ENCODE data around the gene PTPRN2.

Gene PTPRN2

DNA sequence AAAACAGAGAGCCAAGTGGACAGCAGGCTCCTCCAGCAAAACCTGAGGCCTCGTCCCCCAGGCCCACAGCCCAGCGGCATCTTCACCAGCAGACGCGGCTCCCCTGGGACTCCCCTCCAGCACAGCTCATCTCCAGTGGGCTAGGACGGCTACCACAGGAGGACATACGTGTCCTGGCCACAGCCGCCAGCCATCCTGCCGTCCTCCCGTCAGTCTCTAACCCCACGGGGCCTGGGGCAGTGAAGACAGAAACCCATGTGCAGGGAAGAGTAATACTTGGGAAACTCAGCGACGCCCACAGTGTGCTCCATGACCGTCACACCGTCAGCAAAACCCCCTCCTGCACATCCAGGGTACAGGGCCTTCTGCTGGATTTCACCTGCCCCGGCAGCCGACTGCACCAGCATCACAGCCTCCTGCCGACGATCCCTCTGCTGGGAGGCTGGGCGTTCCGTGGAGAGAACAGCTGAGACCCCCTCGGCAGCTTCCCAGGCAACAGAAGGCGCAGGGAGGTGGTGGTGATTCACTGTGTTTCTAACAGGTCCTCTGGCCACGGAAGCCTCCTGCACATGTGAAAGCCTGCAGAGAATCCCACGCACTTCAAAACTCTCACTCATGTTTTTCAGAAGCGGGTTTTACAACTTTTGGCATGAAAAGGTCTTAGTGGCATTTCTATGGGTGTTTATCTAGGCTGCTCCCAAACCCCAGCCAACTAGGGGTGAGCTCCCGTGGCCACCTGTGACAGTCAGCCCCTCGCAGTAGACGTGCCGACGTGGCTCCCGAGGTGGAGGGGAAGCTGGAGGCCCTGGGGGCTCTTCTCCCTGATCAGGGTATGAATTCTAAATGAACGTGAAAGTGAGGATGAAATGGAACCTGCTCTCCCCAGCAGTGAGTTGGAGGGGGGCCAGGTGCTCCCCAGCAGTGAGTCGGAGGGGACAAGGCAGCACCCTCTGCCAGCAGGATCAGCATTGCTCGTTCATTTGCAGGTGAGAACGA is 513.5 kb downstream of the PTPRN2 start:
- DNase-seq = no peak

DNA sequence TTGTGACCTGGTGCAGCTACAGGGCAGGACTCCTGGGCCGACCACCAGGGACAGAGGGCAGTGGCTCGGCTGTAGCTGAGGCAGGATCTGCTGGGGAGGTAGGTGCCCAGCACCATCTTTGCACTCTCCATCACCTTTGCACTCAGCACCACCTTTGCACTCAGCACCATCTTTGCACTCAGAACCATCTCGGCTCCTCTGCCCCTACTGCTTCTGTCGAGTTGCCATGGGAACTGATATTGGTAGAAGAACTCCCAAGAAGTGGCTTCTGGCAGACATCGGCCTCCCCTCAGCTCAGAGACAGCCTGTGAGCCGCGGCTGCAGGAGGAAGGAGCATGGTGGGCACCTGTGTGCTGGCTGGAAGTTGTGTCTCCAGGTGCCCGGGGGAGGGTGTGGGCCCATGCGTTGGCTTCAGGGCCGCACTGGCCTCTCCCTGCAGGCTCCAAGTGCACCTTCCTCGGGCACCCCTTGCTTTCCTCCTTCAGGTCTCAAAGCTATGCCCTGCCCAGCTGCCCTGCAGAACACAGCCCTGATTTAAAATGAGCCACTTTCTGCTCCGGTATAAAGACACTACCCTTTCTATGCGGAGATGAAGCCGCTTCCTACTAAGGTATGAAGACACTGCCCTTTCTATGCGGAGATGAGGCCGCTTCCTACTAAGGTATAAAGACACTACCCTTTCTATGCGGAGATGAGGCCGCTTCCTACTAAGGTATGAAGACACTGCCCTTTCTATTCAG is 514.5 kb downstream of the PTPRN2 start:
- no peak for DNase-seq

DNA sequence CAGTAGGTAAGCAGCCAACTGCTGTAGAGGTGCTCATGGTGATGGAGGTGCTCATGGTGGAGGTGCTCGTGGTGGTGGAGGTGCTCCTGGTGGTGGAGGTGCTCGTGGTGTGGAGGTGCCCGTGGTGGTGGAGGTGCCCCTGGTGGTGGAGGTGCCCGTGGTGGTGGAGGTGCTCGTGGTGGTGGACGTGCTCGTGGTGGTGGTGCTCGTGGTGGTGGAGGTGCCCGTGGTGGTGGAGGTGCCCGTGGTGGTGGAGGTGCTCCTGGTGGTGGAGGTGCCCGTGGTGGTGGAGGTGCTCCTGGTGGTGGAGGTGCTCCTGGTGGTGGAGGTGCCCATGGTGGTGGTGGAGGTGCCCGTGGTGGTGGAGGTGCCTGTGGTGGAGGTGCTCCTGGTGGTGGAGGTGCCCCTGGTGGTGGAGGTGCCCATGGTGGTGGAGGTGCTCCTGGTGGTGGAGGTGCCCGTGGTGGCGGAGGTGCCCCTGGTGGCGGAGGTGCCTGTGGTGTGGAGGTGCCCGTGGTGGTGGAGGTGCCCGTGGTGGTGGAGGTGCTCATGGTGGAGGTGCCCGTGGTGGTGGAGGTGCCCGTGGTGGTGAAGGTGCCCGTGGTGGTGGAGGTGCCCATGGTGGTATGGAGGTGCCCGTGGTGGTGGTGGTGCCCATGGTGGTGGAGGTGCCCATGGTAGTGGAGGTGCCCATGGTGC is 517.3 kb downstream of the PTPRN2 start:
- DNase-seq = no peak

DNA sequence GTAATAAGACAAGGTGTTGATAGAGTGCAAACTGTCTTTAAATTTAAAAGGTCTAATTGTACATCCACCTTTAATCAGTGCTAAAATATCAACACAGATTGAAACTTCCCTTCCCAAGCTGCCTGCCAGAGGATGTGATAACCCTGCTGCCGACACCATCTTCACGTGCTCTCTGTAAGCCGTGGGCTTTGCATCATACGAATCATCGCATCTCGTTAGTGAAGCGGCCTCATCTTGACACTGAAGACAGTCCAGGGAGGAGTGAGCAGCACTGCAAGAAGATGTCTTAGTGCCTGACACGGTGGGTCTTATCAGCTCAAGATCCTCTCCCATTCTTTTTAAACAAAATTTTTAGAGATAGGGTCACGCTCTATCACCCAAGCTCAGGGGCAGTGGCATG is 518.8 kb downstream of the PTPRN2 start:
- DNase-seq = no peak

DNA sequence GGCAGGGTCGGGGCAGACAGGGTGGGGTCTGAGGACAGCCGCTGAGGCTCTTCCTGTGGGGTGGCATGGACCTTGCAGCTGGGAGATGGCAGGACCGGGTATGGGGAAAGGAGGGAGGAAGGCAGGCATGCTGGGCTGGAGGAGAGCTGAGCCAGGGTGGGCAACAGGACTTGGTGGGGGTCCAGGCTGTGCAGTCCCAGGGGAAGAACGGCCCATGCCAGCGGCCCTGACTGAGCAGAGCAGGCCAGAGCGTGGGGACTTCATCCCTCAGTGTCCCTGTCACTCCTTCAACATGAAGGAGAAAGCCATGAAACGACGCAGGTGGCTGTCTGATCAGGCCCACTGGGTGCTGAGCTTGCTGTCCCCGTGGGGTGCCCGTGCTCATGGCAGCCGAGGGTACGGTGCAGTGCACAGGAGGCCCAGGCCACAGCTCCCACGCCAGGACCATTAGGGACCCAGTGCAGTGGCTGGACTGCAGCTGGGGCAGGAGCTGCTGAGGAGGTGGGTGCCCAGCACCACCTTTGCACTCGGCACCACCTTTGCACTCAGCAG is 519.6 kb downstream of the PTPRN2 start:
- DNase-seq = no peak

DNA sequence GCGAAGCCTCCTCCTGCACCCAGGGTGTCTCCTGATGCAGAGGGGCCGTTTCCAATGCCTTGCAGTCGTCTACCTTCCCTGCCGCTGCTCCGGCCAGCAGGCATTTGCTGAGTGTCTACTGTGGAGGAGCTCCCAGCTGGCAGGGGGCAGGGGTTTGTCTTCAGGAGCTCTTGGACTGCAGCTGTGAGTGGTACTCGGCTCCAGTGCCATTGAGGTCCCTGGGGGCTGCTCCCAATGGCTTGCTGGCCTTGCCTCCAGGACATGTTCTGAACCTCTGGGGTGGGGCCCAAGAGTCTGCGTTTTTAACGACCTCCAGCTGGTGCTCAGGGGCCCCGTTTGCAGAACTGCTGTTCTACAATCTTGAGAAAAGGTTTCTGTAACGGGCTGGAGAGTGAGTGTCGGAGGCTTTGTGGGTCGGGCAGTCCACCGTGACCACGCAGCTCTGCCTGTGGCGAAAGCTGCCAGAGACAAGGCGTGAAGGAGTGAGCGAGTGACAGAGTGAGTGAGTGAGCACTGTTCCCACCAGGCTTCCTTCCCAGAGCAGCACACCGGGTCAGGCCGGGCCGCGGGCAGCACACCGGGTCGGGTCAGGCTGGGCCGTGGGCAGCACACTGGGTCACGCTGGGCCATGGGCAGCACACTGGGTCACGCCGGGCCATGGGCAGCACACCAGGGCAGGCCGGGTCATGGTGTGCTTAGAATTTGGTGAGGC is 520.2 kb downstream of the PTPRN2 start:
- DNase-seq = no peak

DNA sequence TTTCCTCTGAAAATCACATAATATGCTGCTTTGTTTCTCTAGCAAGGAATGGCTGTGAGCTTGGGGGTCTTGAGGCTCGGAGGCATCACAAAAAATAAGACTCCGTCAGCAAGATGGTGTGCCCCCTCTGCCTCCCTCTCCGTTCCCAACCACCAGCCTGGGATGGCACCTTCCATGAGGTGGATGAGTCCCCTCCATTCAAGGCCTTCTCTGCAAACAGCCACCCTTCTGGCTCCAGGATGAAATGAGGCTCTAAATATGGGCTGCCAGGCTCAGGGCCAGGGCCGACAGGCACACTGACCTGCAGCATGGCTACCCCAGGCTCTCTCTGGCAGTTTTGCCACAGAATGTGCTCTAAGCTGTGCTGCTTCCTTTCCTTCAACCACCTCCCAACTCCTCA is 521.5 kb downstream of the PTPRN2 start:
- no peak for DNase-seq

DNA sequence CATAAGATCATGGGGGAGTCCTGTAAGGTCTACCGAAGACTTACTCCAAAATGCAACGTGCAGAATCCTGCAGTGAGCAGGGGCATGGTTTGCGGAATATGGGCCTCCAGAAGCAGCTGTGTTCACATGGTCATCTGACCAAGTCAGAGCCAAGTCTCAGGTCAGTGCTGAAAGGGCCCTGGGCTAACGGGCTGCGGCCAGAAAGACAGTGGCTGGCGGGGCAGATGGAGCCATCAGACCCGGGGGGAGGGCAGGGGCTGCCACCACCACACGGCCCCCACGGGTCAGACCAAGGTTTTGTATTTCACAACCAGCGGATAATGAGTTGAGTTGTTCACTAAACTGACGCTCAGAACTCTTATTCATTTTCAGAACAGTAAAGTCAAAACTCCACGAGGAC is 522.3 kb downstream of the PTPRN2 start:
- no peak for DNase-seq

DNA sequence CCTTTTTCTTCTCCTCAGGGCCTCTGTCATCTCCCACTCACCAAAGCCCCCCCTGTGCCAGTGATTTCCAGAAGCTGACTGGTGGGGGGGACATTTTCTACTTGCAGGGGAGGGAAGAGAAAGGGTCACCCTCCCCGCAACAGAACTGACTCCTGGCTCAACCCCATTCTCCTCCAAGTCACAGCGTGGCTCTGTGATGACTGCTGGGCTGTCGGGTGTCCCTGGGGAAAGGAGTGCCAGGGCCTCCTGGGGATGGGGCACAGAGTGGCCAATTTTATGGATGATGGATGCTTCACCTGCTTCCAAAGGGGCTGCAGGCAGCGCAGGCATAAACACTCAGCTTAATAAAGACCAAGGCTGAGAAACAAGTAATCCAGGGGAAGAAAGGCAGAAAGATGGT is 523.0 kb downstream of the PTPRN2 start:
- DNase-seq = no peak

DNA sequence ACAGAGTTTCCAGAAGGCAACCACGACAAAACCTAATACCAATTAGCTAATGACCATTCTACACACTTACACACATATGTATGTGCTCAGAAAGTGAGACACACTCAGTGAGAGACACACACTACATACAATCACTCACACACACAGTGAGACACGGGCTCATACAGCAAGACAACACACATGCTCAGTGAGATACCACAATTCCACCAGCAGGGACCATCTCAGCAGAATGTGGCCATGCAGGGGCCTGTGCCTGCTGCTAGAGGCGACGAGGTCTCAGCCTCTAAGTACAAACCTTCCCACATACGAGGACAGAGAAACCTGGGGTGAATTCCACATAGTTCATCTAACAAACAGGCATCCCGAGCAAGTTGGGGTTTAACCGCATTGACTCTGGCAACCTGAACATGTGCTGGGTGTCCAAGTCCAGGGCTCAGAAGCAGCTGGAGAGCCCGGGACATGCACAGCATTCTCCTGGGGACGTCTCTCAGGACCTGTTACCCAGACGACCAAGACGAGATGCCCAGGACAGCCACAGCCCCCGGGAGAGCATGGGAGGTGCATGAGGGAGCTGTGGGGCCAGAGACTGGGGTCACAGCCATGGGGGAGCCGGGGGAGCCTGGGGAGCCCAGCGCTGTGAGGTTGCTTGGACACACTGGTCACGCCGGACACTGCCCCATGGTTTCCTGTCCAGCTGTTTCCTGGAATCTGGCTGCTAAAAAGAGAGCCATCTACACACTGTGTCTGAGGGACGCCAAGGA is 523.6 kb downstream of the PTPRN2 start:
- DNase-seq = no peak

DNA sequence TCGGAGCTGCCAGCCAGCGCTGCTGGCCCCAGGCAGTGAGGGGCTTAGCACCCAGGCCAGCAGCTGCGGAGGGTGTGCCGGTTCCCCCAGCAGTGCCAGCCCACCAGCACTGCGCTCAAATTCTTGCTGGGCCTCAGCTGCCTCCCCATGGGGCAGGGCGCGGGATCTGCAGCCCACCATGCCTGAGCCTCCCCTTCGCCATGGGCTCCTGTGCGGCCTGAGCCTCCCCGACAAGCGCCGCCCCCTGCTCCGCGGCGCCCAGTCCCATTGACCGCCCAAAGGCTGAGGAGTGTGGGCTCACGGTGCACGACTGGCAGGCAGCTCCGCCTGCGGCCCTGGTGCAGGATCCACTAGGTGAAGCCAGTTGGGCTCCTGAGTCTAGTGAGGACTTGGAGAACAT is 525.0 kb downstream of the PTPRN2 start:
- DNase-seq = no peak

DNA sequence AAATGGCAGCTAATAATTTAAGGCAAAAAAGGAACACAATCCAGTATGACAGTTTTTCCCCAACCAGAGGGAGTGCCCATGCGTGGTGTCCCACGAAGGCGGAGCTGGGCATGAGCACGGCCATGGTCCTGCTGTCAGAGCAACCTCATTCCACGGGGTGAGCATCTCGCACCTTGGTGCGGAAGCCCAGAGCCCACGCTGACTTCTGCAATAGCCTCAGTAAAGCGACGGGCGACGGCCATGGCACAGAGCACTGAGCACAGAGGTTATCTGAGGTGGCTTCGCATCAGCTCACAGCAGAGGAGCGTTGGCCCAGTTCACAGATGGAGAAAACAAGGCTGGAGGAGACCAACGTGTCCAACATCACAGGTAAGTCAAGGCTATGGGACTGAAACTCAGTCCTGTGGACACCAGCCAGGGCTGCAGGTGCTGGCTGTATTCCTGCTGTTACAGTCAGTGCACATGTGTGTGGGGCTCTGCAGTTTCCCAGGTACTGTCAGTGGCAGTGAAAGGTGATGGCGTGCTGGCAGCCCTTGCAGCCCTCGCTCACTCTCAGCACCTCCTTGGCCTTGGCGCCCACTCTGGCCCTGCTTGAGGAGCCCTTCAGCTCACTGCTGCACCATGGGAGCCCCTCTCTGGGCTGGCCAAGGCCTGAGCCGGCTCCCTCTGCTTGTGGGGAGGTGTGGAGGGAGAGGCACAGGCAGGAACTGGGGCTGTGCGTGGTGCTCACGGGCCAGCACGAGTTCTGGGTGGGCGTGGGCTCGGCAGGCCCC is 525.6 kb downstream of the PTPRN2 start:
- no peak for DNase-seq

DNA sequence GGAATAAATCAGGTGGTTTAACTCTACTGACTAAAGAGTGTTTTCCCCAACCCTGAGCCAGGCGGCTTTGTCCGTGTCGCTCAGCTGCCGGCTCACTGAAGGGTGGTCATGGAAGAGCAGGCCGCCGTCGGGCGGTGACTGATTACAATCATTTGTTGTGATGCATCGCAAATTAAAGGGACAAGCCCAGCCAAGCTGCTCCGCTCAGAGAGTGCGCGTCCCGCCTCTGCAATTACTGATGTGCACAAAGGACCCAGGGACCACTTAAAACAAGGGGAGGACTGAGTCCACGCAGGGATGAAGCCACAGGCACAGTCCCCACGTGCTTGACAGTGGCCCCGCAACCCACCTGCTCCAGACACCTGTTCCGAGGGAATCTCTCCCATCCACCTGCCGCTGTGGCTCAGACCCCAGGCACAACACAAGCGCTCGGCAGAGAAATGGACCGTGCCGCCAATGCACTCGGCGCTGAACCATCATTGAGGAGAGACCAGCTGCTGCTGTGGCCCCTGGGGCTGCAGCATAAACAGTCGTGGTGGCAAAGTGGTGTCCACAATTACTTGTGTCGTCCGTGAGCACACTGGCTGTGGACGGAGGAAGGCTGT is 526.5 kb downstream of the PTPRN2 start:
- no peak for DNase-seq

DNA sequence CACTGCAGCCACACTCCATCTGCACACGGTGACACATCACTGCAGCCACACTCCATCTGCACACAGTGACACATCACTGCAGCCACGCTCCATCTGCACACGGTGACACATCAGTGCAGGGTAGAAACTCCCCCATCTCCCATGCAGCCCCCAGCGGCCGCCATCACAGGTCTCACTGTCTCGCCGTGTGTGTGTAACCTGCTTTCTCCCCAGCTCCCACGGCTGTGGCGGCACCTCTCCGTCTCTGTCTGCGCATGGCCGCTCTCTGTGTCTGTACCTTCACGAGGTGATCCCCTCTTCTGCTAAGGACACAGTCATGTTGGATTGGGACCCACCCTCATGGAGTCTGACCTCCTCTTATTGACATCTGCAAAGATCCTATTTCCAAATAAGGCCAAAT is 527.4 kb downstream of the PTPRN2 start:
- no peak for DNase-seq

DNA sequence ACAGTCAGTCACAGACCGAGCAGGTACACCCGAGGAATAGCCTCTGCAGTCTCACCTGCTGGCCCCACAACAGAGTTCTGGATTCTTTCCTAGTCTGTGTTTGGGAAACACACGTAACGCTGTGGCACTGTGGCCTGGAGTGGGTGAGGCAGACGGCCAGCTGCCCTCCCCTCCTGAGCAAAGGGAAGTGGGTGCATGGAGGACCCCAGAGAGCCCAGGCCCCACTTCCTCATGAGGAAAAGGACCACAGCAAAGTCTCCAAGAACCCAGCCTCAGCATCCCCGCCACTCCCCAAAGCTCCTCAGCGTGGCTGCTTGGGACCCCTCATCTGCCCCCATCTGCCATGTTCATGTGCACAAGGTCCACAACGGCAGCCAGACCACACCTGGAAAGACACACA is 530.2 kb downstream of the PTPRN2 start:
- DNase-seq = no peak

DNA sequence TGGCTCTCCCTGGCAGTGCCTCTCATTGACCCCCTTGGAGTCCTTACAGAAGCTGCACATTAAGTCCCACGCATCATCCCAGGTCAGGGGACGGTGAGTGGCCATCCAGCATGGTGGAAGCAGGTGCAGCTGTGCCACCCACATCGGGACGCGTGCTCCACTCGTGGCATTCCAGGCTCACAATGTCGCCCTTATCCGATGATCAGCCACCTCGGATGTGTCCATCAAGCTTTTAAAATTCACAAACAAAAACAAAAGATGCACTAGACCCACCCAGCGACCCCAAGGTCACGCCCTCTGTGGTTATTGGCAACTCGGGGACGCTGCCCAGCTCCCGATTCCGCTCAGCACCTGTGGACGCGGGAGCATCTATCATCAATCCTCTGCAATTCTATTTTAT is 530.9 kb downstream of the PTPRN2 start:
- no peak for DNase-seq

DNA sequence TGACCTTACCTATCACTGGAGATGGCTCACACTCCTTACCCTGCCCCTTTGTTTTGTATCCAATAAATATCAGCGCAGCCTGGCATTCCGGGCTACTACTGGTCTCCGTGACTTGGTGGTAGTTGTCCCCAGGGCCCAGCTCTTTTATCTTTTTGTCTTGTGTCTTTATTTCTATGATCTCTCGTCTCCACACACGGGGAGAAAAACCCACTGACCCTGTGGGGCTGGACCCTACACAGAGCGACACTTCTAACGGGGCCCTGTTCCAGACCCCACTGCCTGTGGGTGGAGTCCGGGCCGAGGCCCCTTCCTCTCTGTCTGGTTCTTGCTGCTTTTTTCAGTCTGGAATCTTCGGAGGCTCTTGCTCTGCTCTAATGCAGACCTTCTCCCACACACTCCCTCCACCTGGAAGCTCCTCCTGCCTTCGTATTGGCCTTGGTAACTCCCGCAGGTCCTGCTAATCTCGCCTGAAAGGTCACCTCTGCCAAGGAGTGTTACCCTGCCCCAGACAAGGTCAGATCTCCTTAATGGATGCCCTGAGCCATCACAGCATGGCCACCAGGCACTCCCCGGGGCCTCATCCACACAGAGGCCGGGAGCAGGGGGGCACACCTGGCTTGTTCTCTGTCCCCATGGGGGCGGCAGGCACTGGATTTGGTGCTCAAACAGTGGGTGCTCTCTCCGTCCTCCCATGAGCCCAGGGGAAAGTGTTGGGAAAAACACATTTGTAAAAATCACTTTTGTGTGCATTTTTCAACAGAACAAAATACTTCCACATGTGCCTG is 531.7 kb downstream of the PTPRN2 start:
- no peak for DNase-seq

DNA sequence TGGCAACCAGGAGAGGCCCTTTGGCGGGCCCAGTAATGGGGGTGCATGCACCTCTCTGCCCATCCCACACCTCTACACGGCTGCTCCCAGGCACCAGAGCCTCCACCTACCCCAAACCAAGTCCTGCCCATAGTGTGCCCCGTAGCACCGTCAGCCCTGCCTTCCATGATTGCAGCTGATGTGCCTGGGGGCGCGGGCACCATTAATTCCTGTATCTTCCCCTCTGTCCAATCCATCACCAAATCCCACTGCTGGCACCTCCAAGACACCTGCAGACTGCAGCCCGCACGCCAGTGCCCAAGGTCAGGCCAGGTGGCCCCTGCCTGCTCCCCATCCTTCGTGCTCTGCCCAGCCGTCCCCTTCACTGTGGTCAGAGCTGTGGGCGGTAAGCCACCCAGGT is 533.0 kb downstream of the PTPRN2 start:
- DNase-seq = no peak

DNA sequence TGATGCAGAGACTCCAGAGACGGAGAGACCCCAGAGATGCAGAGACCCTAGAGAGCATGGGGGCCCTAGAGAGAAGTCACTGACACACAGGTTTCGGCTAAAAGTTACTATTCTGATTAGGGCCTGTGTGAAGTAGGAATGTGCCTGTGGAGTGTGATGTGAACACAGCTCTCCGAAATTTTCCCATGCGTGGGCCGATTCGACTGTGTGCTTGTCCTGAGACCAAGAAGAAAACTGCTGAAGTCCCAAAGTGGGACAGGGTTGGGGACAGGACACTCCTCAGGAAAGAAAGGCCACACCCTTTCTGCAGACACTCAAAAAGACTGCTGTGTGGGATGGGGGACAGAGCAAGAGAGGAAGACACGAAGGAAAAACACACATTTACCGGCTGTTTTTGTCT is 533.5 kb downstream of the PTPRN2 start:
- no peak for DNase-seq
